OCI-LY3 (cell line): Measurements from ENCODE around the gene OTOS.

Source experiments
- EZH2phosphoT487 ChIP-seq: fragments of 200-600 bp; shearing (Covaris generic); IDR thresholded peaks from 2 replicates; pipeline ENCODE4 v1.6.1; 2018; ENCODE audit warnings: antibody characterized with exemption, mixed run types, low read depth
- TF ChIP-seq, protein P1 (sequence below): fragments of 200-600, 300-600 bp; sonication (generic); IDR thresholded peaks from 2 replicates; pipeline ENCODE4 v1.5.1; 2014; ENCODE audit warnings: antibody characterized with exemption, low read length, low read depth

DNA sequence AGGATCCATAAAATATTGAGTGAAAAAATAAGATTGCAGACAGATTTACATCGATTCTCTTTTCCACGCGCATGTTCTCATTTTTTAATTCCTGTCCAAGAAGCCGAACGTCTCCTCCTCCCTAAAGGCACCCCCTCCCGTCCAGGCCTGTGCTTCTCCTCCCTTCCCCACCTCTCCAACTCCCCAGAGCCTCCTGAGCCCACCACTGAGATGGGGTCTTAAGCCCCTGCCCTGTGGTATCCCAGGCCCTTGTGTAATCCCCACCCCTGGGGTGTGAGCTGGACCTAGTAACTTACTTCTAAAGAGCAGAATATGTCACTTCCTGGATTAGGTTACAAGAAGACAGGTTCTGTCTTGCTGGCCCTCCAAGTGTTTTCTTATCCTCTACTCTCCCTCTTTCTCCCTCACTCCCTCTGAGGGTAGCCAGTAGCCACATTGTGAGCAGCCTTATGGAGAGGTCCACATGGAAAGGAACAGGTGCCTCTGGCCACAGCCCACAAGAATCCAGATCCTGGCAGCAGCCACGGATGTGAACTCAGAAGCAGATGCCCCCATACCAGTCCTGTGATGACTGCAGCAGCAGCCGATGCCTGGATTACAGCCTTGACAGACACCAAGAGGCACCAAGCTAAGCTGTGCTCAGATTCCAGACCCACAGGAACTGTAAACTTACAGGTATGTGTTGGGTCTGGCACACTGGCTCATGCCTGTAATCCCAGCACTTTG is 39.6 kb upstream of the OTOS start:
- TF ChIP-seq, protein P1, sequence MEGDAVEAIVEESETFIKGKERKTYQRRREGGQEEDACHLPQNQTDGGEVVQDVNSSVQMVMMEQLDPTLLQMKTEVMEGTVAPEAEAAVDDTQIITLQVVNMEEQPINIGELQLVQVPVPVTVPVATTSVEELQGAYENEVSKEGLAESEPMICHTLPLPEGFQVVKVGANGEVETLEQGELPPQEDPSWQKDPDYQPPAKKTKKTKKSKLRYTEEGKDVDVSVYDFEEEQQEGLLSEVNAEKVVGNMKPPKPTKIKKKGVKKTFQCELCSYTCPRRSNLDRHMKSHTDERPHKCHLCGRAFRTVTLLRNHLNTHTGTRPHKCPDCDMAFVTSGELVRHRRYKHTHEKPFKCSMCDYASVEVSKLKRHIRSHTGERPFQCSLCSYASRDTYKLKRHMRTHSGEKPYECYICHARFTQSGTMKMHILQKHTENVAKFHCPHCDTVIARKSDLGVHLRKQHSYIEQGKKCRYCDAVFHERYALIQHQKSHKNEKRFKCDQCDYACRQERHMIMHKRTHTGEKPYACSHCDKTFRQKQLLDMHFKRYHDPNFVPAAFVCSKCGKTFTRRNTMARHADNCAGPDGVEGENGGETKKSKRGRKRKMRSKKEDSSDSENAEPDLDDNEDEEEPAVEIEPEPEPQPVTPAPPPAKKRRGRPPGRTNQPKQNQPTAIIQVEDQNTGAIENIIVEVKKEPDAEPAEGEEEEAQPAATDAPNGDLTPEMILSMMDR = no peak
- TF ChIP-seq EZH2phosphoT487 = no peak
